HG02970 (cell line): ENCODE measurements around the gene MOSPD2.

ENCODE experiments used
- ATAC-seq: cut with Tn5 transposase; IDR thresholded peaks from one replicate; pipeline ENCODE4 v1.9.1; 2021; ENCODE audit warnings: mild to moderate bottlenecking, moderate library complexity, moderate number of reproducible peaks; ENCODE audit not compliant: unreplicated experiment, low FRiP score

Gene MOSPD2

DNA sequence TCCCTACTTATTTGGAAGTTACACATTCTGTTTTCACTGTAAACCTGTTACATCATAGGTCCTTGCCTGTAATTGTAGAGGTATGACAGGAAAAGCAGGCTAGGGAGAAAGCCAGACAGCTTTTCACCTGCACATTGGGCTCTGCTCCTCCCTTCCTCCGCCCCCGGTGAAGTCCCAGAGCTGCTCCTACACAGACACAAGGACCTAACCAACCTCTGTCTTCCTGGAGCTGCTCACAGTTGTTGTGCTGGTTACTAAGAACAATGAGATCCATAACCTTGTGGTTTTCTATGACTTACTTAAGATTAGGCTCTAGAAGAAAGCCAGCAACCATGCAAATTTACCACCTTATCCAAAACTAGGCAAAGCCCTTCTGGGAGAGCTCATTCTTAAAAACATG is 40.0 kb downstream of the MOSPD2 start:
- ATAC-seq: no peak

DNA sequence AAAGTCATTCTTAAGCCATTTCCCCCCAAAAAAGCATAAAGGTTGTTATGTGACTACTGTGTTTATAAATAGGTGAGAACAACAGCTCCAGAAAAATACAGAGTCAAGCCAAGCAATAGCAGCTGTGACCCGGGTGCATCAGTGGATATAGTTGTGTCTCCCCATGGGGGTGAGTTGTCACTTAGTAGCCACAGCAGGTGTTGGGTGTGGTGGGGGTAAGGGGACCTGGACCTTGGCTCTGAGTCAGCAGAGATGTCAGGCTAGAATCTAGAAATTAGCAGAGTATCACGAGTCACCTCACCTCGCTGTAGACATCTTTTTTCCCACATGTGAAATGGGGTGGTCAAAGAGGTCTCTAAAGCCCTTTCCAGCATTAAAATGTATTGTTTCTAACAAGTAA is 42.4 kb downstream of the MOSPD2 start:
- ATAC-seq: no peak

DNA sequence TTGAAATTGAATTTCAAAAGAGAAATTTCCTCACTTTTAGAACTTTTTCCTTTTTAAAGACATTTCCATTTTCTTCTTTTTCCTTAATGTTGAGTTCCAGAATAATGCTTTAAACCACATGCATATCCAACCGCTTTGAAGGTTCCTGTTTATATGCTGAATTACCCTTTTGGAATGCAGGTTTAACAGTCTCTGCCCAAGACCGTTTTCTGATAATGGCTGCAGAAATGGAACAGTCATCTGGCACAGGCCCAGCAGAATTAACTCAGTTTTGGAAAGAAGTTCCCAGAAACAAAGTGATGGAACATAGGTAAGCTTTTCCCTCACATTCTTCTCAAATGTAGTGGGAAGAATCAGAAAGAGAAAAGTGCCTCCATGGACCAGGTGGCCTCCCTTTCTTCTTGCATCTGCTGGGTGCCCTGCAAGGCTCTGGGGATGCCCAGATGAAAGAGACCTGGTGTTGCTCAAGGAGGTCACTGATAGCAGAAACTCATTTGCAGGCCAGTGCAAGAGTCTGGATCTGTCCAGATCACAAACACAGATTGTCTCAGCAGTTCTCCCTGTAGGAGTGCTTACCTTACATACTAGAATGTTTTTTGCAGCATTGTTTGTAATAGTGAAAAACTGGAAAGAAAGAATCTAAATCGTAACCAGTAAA is 42.9 kb downstream of the MOSPD2 start:
- no peak for ATAC-seq

DNA sequence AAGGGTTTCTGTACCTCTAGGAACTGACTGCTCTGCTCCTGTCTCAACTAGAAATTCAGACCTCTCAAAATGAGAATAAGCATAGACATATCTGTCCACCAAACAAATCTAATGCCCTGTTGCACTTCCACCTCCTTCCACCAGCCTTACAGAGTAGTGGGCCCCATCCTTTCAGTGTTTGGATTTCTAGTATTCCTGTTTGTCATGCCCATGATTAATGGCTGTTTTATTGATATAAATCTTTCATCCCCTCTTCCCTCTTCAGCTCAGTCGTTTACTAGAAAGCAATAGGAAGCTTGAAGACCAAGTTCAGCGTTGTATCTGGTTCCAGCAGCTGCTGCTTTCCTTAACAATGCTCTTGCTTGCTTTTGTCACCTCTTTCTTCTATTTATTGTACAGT is 46.2 kb downstream of the MOSPD2 start:
- ATAC-seq: no peak

DNA sequence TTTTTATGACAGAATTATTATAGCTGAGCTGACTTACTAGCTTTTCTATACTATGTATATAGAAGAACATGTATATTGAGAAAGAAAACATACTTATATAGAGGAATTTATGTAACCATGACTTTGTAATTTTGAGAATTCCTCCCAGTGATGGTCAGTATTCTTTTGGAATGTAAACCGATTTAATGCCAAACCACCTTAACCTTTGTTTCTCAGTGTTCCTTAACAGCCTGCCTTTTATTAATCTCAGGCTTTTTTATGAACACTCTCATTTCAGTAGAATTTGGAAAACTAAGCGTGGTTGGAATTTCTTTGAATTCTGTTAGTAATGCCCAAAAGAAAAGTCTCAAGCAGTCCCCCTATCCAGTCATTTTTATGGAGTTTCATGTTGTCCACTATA is 47.0 kb downstream of the MOSPD2 start:
- no peak for ATAC-seq

DNA sequence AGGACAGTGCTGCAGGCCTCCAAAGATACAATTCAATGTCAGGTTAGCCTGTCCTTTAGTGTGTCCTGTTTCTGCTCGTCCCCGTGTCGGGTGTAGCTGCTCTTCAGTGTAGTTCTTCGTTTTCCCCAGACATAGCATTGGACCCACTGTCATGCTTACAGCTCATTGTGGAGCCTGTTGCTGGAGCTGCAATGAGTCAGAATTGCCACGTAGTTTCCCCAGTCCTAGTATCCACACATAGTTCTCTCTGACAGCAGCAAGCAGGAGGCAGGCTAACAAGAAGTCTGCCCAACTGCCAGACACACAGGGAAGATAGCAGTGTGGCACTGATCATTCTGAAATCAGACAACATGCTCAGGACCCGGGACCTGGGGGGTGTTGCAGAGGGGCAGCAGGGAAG is 49.2 kb downstream of the MOSPD2 start:
- ATAC-seq: no peak

DNA sequence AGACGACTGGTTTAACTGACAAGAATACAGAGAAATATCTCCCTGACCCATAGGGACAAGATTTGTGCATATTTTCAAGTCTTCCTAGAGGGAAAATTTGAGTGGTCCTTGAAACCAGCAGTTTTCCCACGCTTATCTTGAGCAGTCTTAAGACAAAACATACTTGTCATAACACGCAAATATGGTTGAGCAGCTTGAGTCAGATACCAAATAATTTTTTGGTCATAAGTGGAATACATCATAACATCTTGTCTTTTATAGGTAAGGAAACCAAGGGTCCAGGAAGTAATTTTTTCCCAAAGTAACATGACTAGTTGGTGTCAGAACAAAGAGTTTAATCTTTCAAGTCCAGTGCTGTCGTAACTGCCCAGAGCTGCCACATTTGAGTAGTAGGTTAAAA is 50.5 kb downstream of the MOSPD2 start:
- ATAC-seq: no peak

DNA sequence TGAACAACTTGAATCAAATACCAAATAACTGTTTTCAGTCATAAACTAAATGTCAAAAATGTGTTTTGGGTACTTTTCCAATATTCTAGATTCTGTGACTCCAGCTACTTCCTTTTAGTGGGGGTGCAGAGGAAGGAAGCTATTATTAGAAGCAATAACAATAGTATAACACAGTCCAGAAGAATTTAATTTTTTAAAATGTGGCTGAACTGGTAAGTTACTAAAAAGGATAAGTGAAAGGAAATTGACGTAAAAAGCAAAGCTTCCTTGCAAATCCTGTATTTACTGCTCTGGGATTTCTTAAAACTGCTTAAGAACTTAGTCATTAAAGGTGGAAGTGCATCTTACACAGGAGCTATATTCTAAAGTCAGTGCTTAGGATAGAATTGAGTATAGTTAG is 53.2 kb downstream of the MOSPD2 start:
- ATAC-seq: no peak

DNA sequence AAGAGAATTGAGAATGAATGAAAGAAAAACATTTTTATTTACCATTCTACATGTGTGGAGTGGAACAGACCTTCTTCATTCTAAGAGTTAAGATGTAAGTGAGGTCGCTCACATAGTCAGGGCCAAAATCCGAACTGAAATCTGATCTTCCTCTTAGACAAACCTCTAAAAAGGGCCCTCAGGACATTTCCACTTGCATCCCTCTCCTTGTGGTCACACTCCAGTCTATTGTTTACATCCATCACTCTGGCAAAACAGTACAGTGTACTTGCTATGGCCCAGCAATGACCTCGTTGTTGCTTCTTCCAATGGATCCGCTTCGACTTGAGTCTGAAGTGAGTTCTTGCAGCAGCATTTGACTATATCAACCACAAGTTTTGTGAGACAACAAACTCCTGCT is 54.2 kb downstream of the MOSPD2 start:
- ATAC-seq: no peak

DNA sequence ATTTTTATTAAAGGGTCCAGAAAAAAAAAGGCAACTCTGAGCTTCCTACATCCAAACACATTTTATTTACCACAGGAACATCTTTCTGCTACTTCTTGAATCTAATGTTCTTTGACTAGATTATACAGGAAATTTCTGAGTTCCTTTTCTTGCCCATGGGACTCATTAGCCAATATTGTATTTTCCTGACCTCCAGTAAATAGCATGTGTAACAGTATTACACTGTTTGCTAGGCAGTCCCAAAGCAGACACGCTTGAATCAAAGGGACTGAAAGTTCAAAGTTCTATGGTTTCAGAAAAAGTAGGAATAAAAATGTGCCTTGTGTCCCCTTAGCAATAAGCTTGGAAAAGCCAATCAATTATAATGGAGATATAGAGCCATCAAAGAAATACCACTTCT is 57.4 kb downstream of the MOSPD2 start:
- ATAC-seq: no peak

DNA sequence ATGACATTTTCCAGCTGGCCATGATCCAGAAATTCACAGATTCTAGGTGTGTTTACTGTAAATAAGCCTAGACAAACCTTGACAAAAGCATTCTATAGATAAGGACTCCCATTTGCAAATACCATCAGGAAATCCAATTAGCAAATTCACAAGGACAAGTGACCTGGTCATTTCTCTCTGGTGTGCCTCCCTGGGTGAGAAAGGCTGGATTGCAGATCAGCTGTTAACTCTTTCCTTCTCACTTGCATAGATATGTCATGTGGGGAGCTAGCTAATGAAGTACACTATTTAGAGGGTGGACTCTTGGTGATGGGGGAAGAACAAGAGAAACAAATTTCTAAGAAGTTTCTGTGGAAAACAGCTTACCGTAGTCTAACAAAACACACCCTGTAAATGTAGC is 58.9 kb downstream of the MOSPD2 start:
- ATAC-seq: no peak

DNA sequence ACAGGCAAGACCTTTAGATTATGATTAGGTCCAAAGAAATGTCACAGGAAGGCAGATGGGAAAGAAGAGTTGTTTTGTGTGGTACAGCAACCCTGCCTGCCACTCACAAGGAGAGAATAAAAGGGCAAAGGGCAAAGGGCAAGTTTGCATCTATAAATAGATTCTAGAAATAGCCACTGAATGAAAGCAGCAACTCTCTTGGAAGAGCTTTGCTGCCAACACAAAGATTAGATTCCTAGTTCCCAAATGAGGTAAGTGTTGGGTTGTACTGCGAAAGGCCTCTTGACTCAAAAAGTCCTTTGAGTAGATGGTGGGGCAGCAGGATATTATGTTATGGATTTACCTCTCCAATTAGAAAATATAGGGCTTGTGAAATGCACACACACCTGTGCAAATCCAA is 61.2 kb downstream of the MOSPD2 start:
- no peak for ATAC-seq

DNA sequence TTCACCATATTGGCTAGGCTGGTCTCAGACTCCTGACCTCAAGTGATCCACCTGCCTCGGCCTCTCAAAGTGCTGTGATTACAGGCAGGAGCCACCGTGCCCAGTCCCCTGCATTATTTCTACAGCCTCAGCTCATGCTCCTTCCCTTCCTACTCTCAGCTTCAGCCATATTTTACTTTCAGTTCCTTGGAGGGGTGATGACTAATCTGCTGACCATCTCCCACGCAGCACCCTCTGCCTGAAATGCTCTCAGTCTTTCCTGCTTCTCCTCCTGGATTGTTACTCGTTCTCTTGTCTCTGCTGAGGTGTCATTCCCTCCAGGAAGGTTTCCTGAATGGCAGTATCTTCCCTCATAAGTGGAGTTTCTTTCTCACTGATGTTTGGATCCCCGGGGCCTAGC is 63.3 kb downstream of the MOSPD2 start:
- ATAC-seq: no peak

DNA sequence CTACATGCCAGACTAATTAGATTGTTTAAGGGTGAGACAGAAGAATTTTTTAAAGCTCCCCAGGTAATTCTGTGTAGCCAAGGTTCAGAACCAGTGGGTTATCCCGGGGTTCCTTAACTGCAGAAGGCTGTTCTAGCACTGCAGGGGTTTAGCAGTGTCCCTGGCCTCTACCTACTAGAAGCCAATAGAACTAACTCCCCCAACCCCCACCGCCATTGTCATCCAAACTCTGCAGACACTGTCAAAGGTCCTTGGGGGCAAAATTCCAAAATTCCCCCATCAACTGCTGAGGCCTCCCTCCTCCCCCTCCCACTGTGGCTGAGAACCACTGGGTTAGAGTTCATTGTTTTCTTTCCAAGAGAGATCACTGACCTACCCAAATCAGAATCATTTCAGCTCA is 66.4 kb downstream of the MOSPD2 start:
- ATAC-seq: no peak

DNA sequence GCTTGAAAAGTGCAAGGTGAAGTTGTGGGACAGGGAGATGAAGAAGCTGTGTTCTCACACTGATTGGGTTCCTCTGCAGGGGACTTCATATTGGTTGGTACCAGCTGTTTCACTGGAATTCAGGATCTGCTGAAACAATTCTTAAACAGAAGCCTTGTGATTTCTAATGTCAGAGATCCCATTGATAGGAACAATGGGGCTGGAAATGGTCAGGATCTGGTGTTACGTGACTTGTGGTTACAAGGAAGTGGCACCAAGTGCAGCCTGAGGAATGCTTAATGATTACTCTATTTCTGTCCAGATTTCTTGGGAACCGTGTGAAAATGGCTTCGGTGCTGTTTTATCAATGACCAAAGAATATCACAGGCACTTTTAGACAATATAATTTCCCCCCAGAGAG is 68.1 kb downstream of the MOSPD2 start:
- no peak for ATAC-seq

DNA sequence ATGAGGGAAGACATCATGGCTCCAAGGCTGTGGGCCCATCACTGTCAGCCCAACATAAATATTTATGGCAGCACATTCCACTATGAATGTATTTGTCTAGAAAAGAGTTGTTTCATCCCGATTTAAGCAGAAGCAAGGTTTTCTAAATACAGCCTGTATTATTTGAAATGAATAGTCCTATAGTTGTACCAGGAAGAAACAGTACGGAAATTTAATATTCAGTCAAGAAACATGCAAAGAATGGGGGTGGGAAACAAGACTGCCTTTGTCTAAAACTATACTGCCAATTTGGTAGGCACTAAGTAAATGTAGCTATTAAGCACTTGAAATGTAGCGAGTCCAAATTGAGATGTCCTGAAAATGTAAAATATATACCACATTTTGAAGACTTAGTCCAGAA is 69.1 kb downstream of the MOSPD2 start:
- ATAC-seq: no peak

DNA sequence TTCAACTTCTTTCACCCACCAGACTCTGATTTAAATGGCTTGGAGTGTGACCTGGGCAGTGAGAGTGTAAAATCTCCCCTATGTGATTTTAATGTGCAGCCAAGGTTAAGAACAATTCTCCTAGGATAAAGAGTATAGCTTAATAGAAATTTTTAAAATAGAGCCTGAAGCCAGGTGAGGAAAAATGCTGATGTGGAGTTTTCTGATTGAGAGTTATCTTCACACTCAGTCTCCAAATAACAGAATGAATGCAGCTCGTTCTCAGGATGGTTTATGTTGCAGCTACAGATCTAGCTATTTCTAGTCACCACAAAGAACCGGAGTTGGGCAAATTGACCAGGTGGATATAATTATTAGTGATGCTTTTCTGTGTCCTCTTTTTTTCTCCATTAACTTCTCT is 70.7 kb downstream of the MOSPD2 start:
- no peak for ATAC-seq

DNA sequence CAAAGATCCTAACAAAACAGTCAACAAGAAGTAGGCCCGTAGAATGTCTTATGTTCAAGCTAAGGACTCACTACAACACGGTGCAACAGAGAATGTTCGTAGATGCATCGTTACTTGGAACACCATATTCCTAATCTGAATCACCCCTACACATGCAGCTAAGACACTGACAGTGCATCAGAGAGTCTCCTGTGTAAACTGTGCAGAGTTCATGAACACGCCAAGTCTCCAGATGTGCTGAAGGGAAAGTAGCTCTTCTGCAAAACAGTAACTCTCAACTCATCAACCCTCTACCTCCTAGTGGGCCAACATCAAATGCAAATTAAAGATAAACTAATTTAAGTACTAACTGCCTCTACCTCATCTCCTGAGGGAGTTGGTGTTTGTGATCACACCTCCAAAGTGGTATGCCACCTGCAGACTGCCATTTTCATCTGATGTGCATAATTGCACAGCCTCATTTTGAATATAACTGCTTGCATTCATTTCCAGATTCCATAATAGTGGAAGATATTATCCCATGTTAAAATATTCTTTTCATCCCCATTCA is 73.5 kb downstream of the MOSPD2 start:
- no peak for ATAC-seq

DNA sequence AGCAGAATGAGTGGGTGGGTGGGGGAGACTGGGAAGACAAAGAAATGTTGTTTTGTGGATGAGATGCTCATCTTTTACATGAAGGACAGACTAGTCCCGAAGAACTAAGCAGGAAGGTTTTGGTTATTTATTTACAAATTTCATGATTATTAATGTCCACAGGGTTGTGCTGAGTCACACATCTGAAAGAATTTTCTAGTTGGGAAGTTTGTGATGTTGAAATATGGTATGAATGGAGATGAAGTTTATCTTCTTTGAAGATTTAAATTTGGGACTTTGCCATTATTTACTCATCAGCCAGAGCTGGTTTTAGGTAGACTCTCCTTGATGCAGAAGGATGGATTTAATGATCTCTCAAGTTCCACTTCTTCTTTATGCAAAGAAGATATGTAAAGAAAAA is 75.5 kb downstream of the MOSPD2 start:
- no peak for ATAC-seq

DNA sequence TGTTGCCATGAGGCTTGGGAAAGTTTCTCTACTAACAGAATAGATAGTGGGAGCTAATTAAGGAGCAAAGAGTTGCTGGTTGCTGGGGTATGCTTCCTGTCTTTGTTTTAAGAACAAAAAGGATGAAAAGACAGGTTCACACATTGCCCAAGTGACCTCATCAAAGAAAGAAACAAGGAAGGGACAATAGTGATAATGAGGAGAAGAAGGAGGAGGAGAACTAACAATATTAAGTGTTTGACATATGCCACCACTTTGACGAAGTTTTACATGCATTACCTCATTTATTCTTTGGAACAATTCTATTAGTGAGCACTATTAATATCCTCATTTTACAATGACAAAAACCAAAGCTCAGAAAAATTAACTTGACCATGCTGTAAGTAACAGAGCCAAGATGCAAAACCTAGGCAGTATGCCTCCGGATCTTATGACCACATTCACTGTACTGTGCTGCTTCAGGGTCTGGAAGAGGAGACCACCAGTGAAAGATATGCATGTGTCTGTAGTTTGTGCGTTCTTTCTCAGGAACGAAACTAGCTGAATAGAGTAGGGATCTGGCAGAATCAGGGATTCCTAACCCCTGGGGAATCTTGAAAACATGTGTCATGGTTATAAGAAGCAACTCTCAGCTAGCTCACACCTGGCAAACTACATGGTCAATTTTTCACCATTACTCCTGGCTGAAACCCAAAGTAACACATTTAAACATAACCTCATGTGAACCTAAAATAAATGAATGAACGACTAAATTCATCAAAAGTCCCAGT is 83.8 kb downstream of the MOSPD2 start:
- no peak for ATAC-seq

DNA sequence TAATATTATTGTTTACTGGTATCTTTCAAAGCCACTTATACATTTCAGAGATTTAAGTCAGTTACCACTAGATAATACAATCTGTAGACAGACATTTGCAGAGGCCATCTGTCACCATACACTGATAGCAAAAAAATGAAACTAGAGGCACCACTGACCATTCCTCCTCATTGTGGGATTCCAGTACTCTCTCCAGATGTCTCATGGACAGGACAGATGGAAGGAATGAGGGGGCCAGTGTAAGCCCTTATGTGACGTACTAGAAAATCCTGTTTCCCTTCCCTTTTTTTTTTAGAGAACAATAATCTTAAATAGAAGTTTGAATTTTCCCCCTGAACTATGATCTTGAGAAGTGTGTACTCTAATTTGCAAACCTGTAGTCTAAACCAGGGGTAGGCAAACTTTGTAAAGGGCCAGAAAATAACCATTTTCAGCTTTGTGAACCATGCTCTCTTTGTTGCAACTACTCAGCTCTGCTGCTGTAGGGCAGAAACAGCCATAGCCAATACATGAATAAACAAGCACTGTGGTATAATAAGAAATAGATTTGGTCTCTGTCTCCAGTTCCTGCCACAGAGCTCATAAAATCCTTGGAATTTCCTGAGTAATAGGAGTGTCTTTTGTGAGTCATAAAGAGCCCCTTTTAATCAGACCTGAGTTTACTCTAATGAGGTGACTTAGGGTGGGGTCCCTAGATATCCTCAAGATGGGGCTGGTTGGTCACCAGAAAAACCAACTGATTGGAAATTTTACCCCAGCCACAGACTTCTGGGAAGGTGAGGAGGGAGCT is 90.4 kb downstream of the MOSPD2 start:
- no peak for ATAC-seq
